ENCODE measurements around the gene CTDSPL2. TPM values are rescaled to one million over a fixed set of nuclear protein-coding genes. Genes with fewer than 3 reads are reported as not detected.

CTDSPL2 gene
- total RNA-seq, 4 donors from 2014 or later: 56.1 to 155 (median 87.7) TPM

DNA sequence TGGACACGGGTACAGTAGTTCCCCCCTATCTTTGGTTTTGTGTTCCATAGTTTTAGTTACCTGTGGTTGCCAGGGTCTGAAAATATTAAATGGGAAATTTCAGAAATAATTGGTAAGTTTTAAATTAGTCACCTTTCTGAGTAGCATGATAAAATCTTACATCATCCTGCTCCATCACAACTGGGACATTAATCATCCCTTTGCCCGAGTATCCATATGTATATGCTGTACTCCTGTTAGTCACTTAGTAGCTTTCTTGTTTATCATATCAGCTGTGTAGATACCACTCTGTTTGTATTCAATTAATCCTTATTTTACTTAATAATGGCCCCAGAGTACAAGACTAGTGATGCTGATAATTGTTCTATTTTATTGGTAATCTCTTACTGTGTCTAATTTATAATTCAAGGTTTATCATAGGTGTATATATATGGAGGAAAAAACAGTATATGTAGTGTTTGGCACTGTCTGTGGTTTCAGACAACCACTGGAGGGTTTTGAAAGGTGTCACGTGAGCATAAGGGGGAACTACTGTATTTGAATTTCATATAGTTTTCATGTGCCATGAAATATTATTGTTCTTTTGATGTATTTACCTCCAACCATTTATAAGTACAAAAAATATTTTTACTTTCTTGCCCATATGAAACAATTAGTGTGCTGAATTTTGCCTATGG, 41.4 kb downstream of the CTDSPL2 start:
- Histone ChIP-seq H3K4me1 (no peaks in the 10 kb centered on the region), H3K27me3 (no peaks in the 10 kb centered on the region), H3K4me3 (no peak overlapping the region), H3K27ac (no peak overlapping the region), H3K36me3 (peaks cover 0 to 17% (median 0%) of the 10 kb centered on the region in 3 donors), H3K9me3 (no peaks in the 10 kb centered on the region)
- TF ChIP-seq CTCF (IDR thresholded peaks at IDR 0.05): no peak
- TF ChIP-seq POLR2A (IDR thresholded peaks at IDR 0.05): no peak
- DNase-seq: no peak

- Histone ChIP-seq H3K27me3 (no peaks in the 10 kb centered on the region), H3K4me1 (no peaks in the 10 kb centered on the region), H3K36me3 (no peaks in the 10 kb centered on the region), H3K9me3 (no peaks in the 10 kb centered on the region), H3K27ac (no peak overlapping the region), H3K4me3 (no peak overlapping the region)
- no peak for DNase-seq
- TF ChIP-seq POLR2A (IDR thresholded peaks at IDR 0.05) (no peak), CTCF (IDR thresholded peaks at IDR 0.05) (no peak)
Observed at GRCh38 chr15:44471885-44472455, 44.5 kb downstream of the CTDSPL2 start.

DNA sequence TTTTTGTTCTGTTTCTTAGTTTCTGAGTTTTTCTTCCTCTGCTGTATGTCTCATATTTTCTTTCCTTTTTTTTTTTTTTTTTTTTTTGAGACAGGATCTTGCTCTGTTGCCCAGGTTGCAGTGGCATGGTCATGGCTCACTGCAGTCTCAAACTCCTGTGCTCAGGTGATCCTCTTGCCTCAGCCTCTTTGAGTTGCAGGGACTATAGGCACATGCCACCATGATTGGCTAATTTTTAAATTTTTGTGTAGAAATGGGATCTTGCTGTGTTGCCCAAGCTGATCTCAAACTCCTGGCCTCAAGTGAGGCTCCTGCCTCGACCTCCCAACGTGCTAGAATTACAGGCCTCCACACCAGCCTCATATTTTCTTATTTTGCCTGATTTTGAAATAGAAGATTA, 51.9 kb downstream of the CTDSPL2 start:
- Histone ChIP-seq H3K4me3 (no peak overlapping the region), H3K36me3 (peaks cover 0 to 7% (median 0%) of the 10 kb centered on the region in 3 donors), H3K9me3 (no peaks in the 10 kb centered on the region), H3K27ac (no peak overlapping the region), H3K27me3 (no peaks in the 10 kb centered on the region), H3K4me1 (no peaks in the 10 kb centered on the region)
- TF ChIP-seq CTCF (IDR thresholded peaks at IDR 0.05) (no peak), POLR2A (IDR thresholded peaks at IDR 0.05) (no peak)
- DNase-seq: no peak

- peaks cover 0 to 22% (median 0%) of the 10 kb centered on the region in 3 donors for H3K36me3 ChIP-seq
- no peaks in the 10 kb centered on the region for H3K27me3 ChIP-seq
Observed at GRCh38 chr15:44482090-44482489, 54.7 kb downstream of the CTDSPL2 start.

GRCh38 chr15:44485880-44486279, 58.5 kb downstream of the CTDSPL2 start:
- H3K4me1 ChIP-seq: peaks cover 0 to 9% (median 0%) of the 10 kb centered on the region in 4 donors
- no peak for DNase-seq
- no peaks in the 10 kb centered on the region for H3K9me3 ChIP-seq
- H3K27me3 ChIP-seq: no peaks in the 10 kb centered on the region
- TF ChIP-seq POLR2A (IDR thresholded peaks at IDR 0.05) (no peak), CTCF (IDR thresholded peaks at IDR 0.05) (no peak)
- H3K4me3 ChIP-seq: no peak overlapping the region
- H3K27ac ChIP-seq: no peak overlapping the region
- peaks cover 0 to 51% (median 0%) of the 10 kb centered on the region in 3 donors for H3K36me3 ChIP-seq

More at GRCh38 chr15:44482090-44482489, 54.7 kb downstream of the CTDSPL2 start:
- no peak for TF ChIP-seq POLR2A (IDR thresholded peaks at IDR 0.05)
- no peak for TF ChIP-seq CTCF (IDR thresholded peaks at IDR 0.05)
- Histone ChIP-seq H3K4me1 (no peaks in the 10 kb centered on the region), H3K27ac (no peak overlapping the region), H3K9me3 (no peaks in the 10 kb centered on the region), H3K4me3 (no peak overlapping the region)
- DNase-seq: no peak

Data from Peyer's patch (tissue), 4 donors.